A673 (cell line): Measurements from ENCODE around the gene ORM1.

Experiments
- EZH2 ChIP-seq: fragments of 200-600 bp; sonication (generic); IDR thresholded peaks from 2 replicates; pipeline ENCODE4 v1.6.1; 2017; ENCODE audit warnings: borderline replicate concordance, low read depth, mild to moderate bottlenecking, mixed read lengths, antibody characterized with exemption, low read length; ENCODE audit not compliant: poor library complexity, severe bottlenecking
- TF ChIP-seq, protein P1 (sequence below): fragments of 300-800, 200-600 bp; sonication (generic); conservative IDR thresholded peaks from 2 replicates; pipeline ENCODE4 v1.5.1; 2017; ENCODE audit warnings: low read depth, mild to moderate bottlenecking, antibody characterized with exemption, low read length, moderate library complexity, mixed read lengths

DNA sequence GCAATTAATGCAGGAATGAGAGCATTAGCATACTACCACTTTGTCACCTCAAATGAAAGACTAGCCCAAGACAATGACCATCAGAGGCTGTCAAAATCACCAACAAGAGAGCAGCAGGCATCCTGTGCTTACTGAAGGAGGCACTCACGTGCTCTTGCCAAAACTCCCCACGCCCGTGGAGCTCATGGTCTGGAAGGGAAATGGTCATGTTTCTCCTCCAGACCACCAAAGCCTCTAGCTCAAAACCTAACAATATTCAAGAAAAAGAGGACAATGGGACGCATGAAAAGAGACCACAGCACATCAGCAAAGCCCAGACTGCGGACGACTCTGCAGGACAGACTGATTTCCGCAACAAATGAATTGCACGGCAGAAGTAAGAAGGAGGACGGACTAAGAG is 52.0 kb downstream of the ORM1 start:
- no peak for TF ChIP-seq EZH2
- TF ChIP-seq, protein P1, sequence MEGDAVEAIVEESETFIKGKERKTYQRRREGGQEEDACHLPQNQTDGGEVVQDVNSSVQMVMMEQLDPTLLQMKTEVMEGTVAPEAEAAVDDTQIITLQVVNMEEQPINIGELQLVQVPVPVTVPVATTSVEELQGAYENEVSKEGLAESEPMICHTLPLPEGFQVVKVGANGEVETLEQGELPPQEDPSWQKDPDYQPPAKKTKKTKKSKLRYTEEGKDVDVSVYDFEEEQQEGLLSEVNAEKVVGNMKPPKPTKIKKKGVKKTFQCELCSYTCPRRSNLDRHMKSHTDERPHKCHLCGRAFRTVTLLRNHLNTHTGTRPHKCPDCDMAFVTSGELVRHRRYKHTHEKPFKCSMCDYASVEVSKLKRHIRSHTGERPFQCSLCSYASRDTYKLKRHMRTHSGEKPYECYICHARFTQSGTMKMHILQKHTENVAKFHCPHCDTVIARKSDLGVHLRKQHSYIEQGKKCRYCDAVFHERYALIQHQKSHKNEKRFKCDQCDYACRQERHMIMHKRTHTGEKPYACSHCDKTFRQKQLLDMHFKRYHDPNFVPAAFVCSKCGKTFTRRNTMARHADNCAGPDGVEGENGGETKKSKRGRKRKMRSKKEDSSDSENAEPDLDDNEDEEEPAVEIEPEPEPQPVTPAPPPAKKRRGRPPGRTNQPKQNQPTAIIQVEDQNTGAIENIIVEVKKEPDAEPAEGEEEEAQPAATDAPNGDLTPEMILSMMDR, result no peak
